GM18498 (cell line): ENCODE results near the gene TKT.

Experiments used
- ATAC-seq: cut with Tn5 transposase; IDR thresholded peaks from one replicate; pipeline ENCODE4 v1.9.1; 2021; ENCODE audit warnings: mild to moderate bottlenecking, moderate library complexity; ENCODE audit not compliant: unreplicated experiment

TKT gene

GRCh38 chr3:53226142-53226840 lies 29.5 kb downstream of the TKT start:
- ATAC-seq: no peak

- ATAC-seq: no peak
Observed at GRCh38 chr3:53225651-53226050, 30.2 kb downstream of the TKT start.

- no peak for ATAC-seq
Observed at GRCh38 chr3:53225181-53225580, 30.6 kb downstream of the TKT start.

GRCh38 chr3:53224536-53224935 lies 31.3 kb downstream of the TKT start:
- ATAC-seq: no peak

- ATAC-seq: no peak
Observed at GRCh38 chr3:53224026-53224425, 31.8 kb downstream of the TKT start.

GRCh38 chr3:53223541-53223966 lies 32.3 kb downstream of the TKT start:
- ATAC-seq: no peak

GRCh38 chr3:53223025-53223424 lies 32.8 kb downstream of the TKT start:
- no peak for ATAC-seq

- ATAC-seq: no peak
Observed at GRCh38 chr3:53222183-53222901, 33.5 kb downstream of the TKT start.

GRCh38 chr3:53221827-53222182 lies 34.0 kb downstream of the TKT start:
- ATAC-seq: no peak

- ATAC-seq: no peak
Observed at GRCh38 chr3:53221345-53221744, 34.5 kb downstream of the TKT start.

GRCh38 chr3:53219895-53220483 lies 35.8 kb downstream of the TKT start:
- peak; percentile 86 for ATAC-seq

- ATAC-seq: no peak
Observed at GRCh38 chr3:53218131-53218530, 37.7 kb downstream of the TKT start.

- no peak for ATAC-seq
Observed at GRCh38 chr3:53217175-53217574, 38.6 kb downstream of the TKT start.

GRCh38 chr3:53216723-53217122 lies 39.1 kb downstream of the TKT start:
- no peak for ATAC-seq

- no peak for ATAC-seq
Observed at GRCh38 chr3:53215816-53216215, 40.0 kb downstream of the TKT start.

GRCh38 chr3:53213276-53213675 lies 42.5 kb downstream of the TKT start:
- ATAC-seq: no peak

GRCh38 chr3:53211706-53212702 lies 43.8 kb downstream of the TKT start:
- ATAC-seq: no peak

GRCh38 chr3:53202331-53203015 lies 53.3 kb downstream of the TKT start:
- ATAC-seq: no peak

GRCh38 chr3:53200501-53201498 lies 55.0 kb downstream of the TKT start:
- no peak for ATAC-seq
